NCI-H748 treated with DMSO at 0.1 percent for 48 hours (cell line): Measurements from ENCODE around the gene IMP4.
A peak's percentile ranks its signal among the peaks of the same experiment; 100 is the strongest.

ENCODE experiments used
- DNase-seq: peaks from one replicate; lab custom pipeline; 2025; lab: John Stamatoyannopoulos, UW

Gene IMP4

DNA sequence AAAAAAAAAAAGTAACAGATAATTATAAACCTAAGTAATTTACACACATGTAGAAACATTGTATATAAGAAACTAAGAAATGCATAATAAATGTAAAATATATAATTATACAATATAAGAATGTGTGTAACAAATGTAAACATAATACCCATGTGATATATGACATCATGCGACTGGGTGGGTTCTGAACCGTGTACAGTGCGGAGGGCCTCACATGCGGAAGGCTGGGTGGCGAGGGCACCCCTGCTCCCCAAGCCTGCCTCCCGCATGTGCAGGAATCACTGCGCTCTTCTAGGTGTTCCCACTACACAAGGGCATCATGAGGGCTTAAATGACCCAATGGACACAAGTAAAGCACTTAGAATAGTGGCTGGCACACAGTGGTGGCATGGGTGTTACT is 15.2 kb downstream of the IMP4 start:
- no peak for DNase-seq

DNA sequence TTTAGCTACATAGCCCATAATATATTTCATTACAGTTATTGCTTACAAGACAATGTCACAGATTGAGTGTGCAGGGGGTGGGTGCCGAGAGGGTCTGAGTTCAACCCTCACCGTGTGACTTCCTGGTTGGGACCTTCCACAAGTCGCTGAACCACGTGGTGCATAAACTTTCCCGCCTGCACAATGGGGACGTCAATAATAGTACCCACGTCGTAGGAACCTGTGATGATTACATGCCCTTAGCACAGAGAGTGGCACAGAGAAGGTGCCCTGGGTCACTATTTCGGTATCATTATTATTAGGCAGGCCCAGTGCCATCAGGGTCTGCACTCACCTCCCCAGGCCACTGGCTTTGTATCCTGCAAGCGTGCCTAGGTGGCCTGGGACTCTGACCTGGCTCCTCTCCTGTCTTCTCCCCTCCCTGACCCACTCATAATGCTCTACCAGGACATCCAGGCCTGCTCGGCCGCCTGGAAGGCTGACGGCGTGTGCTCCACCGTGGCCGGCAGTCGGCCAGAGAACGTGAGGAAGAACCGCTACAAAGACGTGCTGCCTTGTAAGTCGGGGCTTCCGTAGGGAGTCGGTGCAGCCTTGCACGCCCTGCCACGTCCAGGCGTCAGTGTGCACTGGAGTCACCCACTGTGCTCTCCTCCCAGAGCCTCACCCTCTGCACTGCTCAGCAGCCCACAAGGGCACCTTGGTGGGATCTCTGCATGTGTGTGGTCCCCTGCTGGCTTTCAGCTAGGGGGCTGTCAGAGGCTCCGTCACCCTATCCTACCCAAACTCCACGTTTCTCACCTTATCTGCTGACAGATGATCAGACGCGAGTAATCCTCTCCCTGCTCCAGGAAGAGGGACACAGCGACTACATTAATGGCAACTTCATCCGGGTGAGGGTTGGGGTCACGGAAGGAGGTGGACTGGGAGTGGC is 16.0 kb downstream of the IMP4 start:
- DNase-seq: no peak

DNA sequence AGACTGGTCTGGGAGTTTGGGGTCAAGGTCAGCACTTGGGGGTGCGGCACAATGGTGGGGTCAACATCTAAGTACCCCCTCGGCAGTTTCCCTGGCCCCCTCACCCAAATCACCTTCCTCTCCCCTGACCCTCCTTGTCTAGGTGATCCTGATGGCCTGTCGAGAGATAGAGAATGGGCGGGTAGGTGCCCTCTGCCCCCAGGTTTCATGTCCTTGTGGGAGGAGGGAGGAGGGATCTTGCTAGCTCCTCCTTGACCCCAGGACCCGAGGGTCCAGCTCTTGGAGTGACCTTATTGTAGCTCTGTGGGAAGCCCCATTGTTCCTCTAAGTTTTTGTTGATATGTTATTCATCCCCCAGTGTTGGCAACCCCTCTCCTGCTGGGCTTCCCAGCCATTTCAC is 16.8 kb downstream of the IMP4 start:
- DNase-seq: no peak

DNA sequence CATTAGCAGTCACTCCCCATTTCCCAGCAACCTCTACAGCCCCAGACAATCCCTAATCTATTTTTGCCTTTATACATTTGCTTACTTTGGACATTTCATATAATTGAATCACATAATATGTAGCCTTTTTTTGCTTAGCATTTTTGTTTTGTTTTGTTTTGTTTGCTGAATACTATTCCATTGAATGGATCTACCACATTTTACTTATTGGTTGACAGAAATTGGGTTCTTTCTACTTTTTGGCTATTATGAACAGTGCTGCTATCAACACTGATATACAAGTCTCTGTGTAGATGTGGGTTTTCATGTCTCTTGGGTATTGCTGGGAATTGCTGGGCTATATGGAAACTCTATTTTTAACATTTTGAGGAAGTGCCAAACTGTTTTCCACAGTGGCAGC is 20.8 kb downstream of the IMP4 start:
- DNase-seq: no peak

DNA sequence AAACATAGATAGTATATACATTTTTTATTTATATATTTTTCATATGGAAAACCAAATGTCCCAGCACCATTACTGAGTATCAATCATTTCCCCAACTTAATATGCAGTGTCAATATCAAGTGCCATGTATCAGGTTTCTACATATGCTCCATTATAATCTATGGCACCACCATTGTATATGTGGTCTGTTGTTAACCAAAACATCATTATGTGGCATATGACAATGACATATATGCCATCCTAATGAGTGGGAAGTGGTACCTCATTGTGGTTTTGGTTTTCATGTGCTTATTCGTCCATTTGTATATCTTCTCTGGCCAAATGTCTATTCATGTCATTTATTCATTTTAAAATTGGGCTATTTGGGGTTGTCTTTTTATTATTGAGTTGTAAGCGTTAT is 22.4 kb downstream of the IMP4 start:
- no peak for DNase-seq

DNA sequence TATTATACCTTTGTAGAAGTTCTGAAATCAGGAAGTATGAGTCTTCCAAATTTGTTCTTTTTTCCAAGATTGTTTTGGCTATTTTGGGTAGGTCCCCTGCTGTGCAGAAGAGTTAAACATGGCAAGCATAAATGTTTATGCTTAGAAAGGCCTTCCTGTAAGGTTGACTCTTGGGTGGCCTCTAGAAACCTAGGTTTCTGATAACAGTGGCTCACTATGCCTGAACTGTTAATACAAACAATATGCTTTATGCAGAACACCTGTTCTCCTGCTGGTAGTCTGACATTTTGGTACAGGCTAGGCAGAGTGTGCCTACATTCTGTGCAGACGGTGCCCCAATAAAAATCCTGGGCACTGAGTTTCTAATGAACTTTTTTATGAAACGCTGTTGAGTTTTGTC is 23.3 kb downstream of the IMP4 start:
- DNase-seq: no peak

DNA sequence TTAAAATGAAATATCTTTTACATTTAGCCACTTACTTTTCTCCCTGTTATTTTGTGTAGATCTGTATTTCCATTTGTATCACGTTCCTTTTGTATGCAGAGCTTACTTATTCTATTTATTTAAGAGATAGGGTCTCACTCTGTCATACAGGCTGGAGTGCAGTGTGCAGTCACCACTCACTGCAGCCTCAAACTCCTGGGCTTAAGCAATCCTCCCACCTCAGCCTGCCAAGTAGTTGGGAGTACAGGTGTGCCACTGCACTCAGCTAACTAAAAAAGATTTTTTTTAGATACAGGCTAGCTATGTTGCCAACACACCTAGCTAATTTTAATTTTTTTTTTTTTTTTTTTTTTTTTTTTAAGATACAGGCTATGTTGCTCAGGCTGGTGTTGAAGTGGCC is 24.0 kb downstream of the IMP4 start:
- DNase-seq: no peak

DNA sequence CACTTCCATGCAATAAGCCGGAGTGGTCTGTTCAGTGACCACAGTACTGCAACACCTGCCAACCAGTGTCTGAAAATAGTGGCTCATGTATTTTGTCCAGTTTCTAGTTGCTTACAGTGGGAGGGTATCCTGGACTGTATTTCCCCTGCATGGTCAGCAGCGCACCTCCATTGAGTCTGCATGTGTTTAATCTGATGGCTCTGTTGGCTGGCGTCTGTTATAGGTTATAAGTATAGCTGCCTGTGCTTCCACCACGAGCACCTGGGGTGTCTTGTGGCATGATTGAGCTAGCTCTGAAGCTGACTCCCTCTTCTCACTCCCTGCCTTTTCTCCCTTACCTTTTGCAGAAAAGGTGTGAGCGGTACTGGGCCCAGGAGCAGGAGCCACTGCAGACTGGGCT is 26.1 kb downstream of the IMP4 start:
- DNase-seq: no peak

DNA sequence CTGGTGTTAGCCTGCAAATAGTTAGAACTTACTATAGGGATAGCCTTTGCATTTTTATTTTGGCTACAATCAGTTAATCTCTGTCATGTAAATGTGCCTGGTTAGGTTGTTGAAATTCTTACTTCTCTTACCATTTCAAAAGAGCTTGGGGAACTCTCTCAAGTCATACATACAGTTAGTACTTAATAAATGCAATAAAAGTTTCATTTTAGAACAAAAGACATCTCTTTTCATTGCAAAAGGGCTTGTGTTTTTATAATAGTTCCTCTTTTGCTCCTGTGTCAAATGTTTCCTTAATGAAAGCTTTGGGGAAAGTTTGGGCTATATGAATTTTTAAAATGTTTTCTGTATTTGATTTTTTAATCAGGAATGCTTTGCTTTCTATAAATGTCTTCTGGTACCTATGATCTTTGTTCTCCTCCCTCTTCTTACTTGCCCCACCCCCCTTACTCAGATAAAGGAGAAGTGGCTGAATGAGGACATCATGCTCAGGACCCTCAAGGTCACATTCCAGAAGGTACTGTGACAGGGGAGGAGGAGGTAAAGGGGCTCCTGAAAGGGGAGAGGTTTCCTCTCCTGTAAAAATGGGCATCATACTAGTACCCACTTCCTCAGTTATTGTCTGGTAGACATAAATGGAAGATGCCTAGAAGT is 26.7 kb downstream of the IMP4 start:
- no peak for DNase-seq

DNA sequence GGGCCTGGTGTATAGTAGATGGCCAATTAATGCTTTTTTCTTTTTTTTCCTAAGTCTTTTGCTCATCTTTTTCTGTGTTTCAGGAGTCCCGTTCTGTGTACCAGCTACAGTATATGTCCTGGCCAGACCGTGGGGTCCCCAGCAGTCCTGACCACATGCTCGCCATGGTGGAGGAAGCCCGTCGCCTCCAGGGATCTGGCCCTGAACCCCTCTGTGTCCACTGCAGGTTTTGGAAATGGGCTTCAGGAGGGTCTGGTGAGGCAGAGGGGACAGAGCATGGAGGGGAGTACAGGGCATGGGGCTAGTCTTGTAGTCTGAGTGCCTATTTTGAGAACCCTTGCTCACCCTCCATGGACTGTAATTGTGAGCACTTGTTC is 27.3 kb downstream of the IMP4 start:
- DNase-seq: no peak

DNA sequence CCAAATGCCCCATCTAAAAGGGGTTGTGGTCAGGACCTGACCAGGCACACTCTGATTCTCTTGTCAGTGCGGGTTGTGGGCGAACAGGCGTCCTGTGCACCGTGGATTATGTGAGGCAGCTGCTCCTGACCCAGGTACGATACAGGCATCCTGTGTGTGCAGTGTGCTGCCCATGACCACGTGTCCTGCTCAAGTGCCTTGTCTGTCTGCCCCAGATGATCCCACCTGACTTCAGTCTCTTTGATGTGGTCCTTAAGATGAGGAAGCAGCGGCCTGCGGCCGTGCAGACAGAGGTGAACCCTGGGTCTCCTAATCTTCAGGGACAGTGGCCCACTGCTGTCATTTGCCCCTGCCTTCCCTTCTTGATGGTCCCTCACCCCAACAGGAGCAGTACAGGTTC is 27.8 kb downstream of the IMP4 start:
- DNase-seq: no peak

DNA sequence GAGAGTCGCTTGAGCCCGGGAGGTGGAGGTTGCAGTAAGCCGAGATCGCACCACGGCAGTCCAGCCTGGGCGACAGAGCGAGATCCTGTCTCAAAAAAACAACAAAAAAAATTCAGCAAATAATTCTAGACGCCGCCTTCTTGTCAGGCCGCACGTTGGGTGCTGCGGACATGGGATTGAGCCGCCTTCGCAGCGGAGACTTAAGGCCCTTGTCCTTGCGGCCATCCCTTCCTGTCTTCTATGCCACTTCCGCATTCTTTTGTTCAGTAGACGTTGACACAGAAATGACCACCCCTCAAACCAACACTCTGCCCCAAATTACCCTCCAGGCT is 29.0 kb downstream of the IMP4 start:
- peak; percentile 3 for DNase-seq

DNA sequence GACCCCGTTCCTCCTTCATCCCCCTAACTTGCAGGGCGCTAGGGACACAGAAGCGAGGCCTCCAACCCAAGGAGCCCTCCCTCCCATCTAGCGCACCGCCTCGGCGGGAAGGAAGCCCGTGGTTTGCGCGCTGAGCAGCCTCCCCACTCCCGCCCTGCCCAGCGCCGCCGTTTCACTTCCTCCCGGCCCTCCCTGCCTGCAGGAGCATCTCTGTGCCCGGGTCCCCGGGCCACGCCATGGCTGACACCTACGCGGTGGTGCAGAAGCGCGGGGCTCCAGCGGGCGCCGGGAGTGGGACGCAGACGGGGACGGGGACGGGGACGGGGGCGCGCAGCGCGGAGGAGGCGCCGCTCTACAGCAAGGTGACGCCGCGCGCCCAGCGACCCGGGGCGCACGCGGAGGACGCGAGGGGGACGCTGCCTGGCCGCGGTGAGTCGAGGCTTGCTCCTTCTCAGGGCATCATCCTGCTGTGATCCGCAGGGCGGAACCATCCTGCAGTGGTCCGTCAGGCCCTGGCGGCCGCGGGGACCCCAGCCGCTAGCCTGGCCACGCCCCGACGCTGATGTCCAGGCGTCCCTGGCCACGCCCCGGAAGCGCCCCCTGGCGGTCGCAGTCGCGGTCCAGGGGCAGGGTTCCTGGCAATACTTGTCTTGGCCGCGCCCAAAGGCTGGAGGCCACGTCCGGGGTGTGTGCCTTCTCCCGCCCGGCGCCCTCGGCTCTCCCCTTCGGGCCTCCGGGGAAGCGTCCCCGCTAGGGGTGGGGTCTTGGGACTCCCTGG is 29.5 kb downstream of the IMP4 start:
- DNase-seq: peak; percentile 33

DNA sequence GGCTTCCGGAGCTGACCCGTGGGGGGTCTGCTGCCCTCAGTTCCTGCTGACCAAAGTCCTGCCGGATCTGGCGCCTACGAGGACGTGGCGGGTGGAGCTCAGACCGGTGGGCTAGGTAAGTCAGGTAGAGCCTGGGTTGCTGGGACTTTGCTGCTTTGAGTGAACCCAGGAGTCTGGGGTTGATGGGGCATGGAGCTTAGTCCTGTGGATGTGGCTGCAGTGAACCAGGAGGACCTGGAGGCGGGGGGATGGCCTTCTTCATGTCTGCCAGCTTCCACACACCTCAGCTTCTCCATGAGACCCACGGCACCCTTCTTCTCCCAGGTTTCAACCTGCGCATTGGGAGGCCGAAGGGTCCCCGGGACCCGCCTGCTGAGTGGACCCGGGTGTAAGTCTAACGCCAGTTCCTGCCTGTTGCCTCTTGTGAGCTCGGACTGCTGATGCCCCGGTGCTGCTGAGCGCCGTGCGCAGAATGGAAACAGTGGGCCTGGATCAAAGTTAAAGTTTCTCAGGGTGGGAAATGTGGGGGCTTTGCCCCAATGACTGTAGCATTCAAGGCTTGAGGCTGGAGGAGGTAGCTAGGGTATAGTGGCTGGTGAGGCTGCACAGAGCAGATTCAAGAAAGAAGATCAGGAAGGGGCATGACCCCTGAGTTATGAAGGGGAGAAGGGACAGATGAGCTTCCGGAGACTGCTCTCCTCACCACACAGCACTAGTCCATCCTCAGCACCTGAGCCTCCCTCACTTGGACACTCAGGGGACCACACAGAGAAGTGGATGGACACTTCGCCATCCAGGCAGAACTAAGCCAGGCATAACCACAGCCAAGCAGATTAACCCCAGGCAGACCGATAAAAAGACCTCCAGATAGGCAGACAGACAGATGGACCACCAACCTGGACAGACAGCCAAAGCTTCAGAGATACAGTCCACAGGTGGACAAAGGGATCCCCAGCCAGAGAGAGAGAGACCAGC is 30.4 kb downstream of the IMP4 start:
- DNase-seq: no peak

DNA sequence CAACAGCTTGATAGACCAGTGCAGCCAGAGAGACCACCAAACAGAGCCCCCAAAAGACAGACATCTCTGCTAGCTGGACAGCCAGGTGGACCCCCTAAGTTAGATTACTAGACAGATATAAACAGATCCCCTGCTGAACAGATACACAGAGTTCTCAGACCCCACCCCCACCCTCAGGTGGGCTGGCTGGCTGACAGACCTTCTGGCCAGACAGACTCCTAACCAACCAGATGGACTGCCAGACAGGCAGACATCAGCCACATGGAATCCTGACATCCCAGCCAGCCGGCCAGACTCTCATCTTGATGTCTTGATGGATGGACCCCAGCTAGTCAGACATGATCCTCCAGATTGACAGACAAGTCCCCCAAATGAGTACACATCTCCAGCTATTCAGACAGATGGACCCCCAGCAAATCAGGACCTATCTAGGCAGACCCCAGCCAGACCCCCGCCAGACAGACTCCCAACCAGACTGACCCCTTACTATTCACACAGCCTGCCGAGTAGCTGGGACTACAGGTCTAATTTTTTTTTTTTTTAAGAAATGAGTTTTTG is 31.2 kb downstream of the IMP4 start:
- DNase-seq: no peak

DNA sequence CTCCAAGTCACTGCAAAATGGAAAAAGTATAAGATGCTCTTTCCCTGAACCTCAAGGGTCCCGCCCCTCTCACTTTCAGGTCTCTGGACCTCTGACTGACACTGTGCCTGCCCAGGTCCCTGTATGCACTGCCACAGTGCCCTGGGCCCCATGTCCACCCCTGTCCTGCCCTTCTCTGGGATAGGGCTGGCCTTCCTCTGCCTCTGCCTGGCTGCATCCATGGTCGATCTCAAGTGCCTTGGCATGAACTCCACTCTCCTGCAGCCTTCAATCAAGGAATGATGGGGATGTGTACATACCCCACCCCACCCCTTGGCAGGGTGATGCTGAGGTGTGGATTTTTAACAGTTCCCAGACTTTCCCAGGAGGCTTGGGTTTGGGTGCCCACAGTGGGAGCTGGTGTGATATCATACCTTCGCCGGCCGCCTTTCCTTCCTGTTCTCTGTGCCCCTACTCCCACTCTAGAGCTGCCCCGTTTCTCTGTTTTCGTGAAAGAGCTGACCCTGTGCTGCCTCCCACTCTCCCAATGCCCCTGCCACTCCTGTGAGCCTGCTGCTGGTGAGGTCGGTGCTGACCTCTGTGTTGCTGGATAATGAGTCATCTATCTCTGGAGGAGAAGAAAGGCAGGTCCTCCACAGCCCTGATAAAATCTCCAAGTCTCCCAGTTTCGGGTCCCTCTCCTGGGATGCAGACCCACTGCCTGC is 32.0 kb downstream of the IMP4 start:
- DNase-seq: no peak

DNA sequence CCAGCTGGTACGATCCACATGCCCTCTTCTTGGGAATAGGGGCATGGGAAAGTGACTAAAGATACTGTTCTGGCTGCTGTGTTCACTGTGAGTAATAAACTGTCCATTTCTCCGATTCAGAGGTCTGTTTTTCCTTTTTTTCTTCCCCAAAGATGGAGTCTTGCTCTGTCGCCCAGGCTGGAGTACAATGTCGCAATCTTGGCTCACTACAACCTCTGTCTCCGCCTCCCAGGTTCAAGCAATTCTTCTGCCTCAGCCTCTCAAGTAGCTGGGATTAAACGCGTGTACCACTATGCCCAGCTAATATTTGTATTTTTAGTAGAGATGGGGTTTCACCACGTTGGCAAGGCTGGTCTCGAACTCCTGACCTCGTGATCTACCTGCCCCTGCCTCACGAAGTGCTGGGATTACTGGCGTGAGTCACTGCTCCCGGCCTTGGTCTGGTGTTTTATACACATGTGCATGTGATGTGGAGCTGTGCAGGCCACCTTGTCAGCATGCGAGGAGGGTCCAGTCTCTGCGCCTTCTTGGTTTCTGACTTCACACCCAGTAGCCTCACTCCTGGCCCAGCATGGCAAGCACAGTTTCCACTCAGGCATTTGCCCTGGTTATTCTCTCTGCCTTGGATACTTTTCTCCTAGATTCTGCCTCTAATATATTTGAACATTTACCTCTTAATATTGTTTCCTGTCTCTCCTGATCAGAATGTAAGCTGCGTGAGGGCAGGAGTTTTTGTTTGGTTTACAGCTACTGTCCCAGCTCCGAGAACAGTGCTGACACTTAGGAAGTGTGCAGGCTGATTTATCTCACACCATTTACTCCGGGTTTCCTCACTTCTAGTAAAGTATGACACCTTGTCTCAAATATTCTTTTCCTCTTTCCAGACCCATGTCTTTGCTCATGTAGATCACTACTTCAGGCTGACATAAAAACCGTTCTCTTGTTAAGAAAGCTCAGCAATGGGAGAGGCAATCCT is 32.9 kb downstream of the IMP4 start:
- no peak for DNase-seq

DNA sequence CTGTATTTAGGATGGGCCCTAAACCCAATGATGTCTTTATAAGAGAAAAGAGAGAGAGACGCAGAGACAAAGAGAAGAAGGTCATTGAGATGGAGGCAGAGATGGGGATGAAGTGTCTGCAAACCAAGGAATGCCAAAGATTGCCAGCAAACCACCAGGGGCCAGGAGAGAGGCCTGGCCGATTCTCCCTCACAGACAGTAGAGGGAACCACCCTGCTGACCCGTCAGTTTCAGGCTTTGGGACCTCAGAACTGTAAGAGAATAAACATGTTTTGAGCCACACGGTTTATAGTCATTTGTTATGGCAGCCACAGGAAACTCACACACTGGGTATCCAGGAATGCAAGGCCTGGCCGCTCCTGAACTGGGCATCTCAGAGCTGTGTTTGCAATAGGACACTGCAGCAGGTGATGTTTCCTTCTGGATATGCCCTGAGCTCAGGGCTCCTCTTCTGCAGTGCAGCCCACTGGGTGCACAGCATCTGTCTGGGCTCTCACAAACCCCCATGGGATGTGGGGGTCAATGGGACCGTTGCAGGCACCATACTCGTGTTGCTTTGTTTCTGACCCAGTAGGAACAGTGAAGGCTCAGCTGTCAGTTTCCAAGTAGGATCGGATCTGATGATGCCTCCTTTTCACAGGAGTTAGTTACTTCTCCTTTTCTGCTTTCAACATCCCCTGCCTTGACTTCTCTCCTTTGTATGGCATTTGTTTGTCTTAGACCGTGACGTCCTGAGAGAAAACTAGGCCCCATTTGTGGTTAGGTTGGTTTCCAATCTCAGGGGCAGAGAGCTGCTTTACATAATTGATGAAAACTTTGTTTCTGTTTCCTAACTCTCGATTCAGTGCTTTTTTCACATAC is 34.0 kb downstream of the IMP4 start:
- DNase-seq: no peak

DNA sequence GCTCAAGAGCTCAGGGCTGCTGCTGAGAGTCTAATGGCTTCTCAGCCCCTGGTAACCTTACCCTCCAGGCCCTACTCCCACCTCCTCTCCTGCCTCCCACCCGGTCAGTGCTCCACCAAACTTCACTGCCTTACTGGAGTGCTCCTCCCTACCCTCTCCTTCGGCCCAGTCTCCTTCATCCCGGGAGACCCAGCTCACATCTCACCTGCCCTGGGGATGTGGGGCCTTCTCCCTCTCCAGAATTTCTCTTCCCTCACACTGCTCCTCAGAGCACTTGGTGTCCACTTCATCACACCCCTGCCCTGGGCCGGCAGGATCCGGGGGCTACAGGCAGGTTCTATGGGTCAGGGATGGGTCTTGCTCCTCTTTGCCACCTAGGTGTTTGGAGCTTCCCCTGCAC is 34.8 kb downstream of the IMP4 start:
- no peak for DNase-seq
